Muscle of arm (tissue), 12 donors: Measurements from ENCODE around the gene ALDH9A1. TPM values are rescaled to one million over a fixed set of nuclear protein-coding genes. Genes with fewer than 3 reads are reported as not detected.

Source experiments
- DNase-seq: peaks from one replicate; pipeline ENCODE4 v3.0.0-alpha.2; 2013
- polyA plus RNA-seq, 12 donors: library from polyadenylated mRNA; unstranded; fragments of 120-200 nt; gene quantifications; one replicate each; pipeline ENCODE4 v1.2.1, GENCODE V29; 2013; ENCODE audit not compliant: insufficient read length in 12 of 12

The ALDH9A1 gene
- polyA plus RNA-seq, 12 donors = 40.8 to 66.4 (median 53.1) TPM; not detected in 1

DNA sequence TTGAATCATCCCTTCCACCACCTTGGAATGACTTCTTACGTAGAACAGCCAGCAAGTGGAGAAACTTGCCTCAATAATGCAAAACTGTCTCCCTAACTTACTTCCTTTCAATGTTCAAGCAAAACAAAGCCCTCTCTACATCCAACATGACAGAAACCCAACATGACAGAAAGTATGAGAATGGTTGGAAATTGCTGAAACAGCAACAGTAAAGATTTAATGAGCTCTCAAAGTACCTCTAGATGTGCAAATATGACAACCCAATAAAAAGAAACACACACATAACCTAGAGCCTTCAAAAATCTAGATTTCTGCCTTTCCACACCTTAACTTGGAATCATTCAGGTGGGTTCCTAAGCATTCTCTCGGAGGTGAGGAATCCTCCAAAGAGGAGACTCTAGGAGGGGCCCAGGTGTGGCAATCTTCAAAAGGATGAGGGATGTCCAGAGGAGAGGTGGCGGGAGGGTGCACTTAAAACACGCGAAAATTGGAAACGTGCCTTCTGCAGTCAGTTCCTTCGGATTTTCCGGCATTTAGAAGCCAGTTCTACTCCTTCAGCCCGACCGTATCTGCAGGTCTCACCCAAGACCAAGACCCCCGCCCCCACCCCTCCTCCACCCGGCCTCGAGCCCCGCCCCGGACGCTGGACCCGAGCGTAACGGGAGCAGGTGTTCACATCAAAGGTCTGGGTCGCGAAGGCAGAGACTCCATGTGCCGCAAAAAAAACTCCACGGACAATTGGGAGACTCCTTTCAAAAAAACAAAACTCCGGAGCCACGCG is 68.3 kb downstream of the ALDH9A1 start:
- peak; percentile 10 for DNase-seq

DNA sequence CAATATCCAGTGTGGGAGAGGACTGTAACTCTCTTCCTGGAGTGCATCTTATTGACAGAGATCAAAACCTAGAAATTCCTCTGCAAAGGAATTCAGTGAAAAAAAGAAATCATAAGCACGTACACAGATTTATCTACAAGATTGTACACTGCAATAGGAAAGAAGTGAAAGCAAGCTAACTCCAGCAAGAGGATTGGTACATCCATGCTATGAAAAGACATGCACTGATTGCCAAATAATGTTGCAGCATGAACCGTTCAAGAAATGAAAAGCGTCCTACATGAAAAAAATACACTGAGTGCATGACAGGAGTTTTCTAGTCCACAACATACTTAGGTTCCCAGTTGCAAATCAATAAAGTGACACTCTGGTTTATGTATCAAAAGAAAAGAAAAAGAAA is 69.2 kb downstream of the ALDH9A1 start:
- no peak for DNase-seq

DNA sequence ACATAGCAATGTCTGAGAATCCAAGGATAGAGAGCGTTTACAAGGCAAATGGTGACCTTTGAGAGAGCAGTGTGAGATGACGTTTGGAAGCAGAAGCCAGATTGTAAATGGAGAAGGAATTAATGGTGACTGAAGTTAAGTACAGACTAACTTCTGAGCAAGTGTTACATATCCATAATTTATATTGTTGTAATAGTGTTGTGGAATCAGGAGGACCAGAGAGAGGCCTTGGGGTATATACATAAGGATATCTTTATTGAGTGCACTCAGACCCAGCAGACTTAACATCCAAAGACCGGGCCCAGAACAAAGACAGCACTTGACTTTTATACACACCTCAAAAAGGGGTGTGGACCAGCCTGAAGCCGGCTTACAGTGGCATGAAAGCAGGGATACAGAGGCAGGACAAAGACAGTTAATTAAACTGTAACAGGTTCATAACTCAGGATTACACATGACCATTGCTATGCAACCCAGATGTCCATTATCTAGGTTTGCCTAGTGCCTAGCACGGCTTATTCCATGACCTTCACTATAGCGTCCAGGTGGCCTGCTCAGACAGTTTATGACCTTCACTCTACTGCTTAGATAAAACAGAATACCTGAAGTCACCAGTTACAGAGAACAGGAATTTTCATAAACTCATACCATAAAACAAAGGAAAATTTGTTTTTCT is 70.1 kb downstream of the ALDH9A1 start:
- DNase-seq = no peak

DNA sequence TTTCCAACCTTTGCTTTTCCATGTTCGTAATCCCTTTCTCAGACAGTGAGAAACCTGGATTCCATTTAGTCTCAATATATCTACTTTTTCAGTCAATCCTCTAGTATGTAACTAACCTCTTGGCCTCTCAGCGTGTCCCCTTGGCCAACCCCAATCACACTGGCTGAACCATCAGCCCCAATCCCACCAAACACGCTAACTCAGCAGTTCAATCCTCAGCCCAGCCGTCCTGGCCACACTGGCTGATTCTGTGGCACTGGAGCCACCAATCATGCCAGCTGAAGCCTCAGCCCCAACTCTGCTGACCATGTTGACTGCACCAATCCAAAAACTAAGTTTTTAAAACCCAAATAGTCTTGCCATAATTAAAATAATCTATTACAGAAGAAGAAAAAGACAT is 73.9 kb downstream of the ALDH9A1 start:
- DNase-seq = no peak

DNA sequence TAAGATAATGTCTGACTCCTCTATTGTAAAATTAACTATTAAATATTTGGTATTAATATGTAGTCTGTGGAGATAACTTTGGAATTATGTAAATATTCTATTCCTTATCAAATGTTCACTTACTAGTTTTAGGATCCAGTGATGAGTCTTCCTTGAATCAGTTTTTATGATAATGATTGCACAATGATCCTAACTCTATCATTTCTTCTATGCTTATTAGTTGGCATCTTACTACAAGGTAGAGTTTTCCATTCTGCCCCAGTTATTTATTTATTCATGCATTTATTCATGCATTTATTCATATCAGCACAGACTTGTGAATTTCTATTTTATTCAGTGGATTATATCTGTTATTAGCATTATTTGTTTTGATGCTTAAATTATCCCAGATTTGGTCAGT is 74.7 kb downstream of the ALDH9A1 start:
- DNase-seq = no peak

DNA sequence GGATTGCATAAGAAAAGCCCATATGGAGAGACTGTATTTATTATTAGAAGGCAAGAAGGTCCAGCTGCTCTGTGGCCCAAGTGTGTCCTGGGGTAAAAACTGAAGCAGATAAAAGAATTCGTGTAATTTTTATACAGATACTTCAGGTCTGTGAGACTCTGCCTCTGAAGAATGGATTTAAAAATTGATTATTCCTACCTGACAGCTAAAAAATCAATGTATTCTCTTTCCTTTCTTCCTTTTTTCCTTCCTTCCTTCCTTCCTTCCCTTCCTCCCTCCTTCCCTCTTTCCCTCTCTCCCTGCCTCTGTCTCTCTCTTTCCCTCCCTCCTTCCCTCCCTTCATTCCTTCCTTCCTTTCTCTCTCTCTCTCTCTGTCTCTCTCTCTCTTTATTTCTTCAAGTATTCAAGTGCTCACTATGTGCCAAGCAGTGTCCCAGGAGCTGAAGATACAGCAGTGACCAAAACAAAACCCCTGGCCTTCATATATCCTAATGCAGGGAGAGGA is 78.7 kb downstream of the ALDH9A1 start:
- no peak for DNase-seq

DNA sequence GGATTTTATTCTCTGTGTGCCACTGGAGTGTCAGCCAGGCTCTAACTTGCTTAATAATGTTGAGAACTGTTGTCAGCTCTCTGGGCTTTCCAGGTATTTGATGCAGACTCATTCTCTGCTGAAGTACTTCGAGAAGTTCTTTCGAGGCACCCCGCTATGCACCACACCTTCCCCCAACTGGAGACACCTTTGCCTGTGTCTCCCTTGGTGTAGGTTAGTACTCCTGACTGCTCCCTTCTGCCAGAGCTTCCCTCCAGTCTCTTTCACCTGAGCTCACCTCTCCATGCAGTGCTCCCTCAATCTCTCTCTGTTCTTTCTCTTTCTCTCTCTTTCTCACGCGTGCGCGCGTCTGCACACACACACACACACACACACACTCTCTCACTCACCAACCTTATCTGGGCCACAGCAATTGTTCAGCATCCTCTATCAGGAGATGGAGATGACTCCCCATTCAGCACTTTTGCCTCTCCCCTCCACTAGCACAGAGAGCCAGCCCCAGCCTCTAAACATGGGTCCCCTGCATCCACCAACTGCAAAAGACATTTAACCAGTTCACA is 81.3 kb downstream of the ALDH9A1 start:
- DNase-seq = no peak

DNA sequence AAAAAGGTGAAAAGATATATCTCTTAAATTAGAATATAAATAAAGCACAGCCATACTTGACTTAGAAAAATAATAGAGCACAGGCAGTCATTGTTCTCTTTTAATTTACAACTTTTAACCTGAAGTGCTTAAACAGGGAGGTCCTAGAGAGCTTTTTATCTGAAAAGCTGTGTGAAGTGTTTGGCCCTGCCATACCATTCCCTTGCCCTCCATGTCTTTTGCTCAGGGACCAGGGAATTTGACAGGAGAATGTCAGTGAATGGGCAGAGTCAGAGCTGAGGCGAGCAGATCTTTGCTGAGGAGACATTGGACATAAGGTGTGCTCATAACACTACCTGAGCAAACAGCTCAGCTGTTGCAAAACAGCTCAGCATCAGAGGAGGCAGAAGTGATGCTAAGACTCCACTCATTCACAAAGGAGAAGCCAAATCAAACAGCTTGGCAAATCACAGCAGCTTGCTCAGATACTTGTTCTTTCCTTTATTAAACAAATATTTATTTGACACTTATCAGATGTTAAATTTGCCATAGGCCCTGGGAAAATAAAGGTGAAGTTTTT is 82.2 kb downstream of the ALDH9A1 start:
- no peak for DNase-seq

Other genes starting within 250 kb of the ALDH9A1 start
- under 1 TPM in 5 of 12 donors, not detected in 7; 0.14 to 0.57 (median 0.32) TPM for gene LRRC52, start 154.6 kb downstream of the ALDH9A1 start, polyA plus RNA-seq
- gene MGST3, start 67.3 kb downstream of the ALDH9A1 start, polyA plus RNA-seq = 100 to 1,000 TPM in 11 of 12 donors, not detected in 1; 144 to 188 (median 175) TPM
- 100 to 1,000 TPM in 1 of 12 donors, 10 to 100 TPM in 10, not detected in 1; 48.6 to 116 (median 59.1) TPM for gene TMCO1, start 70.3 kb upstream of the ALDH9A1 start, polyA plus RNA-seq
- 10 to 100 TPM in 11 of 12 donors, not detected in 1; 13.2 to 34.6 (median 17.4) TPM for gene UCK2, start 129.1 kb upstream of the ALDH9A1 start, polyA plus RNA-seq